Body of pancreas (tissue), 4 donors: Measurements from ENCODE around the gene CCNDBP1.

Experiments
- CTCF ChIP-seq, 7 experiments: fragments of 450-650 bp in 4 of 7; fragments of 200-600 bp in 3 of 7; sonication (generic) in 3 of 7; IDR thresholded peaks; one replicate each; pipeline ENCODE4 v1.5.1; 2016 to 2019; ENCODE audit warnings: antibody characterized with exemption in 7 of 7
- POLR2A ChIP-seq, 3 donors: fragments of 450-650 bp; IDR thresholded peaks; one replicate each; pipeline ENCODE4 v1.6.1; 2016; ENCODE audit warnings: antibody characterized with exemption in 3 of 3, mild to moderate bottlenecking in 2 of 3

GRCh38 chr15:43198992-43199391 lies 13.8 kb downstream of the CCNDBP1 start:
- TF ChIP-seq CTCF (IDR thresholded peaks at IDR 0.05) (no peak), POLR2A (IDR thresholded peaks at IDR 0.05) (no peak)
